ENCODE results near the gene PLCB2.
A peak's percentile ranks its signal among the peaks of the same experiment; 100 is the strongest.

PLCB2 gene

GRCh38 chr15:40252438-40253166 is 55.1 kb downstream of the PLCB2 start:
- TF ChIP-seq ZFX (IDR thresholded peaks at IDR 0.05; ENCODE audit: borderline replicate concordance), result no peak
- peak; percentile 25 for TF ChIP-seq CTCF (IDR thresholded peaks at IDR 0.05)
- H3K27ac ChIP-seq, result peak overlapping the region; percentile 79

- TF ChIP-seq CTCF (IDR thresholded peaks at IDR 0.05) (no peak), ZFX (IDR thresholded peaks at IDR 0.05; ENCODE audit: borderline replicate concordance) (no peak)
- H3K27ac ChIP-seq, result peak overlapping the region; percentile 79
Measured at GRCh38 chr15:40252141-40252437, 55.6 kb downstream of the PLCB2 start.

- TF ChIP-seq CTCF (IDR thresholded peaks at IDR 0.05) (no peak), ZFX (IDR thresholded peaks at IDR 0.05; ENCODE audit: borderline replicate concordance) (no peak)
Measured at GRCh38 chr15:40251486-40252140, 56.1 kb downstream of the PLCB2 start.

GRCh38 chr15:40250771-40251483 is 56.8 kb downstream of the PLCB2 start:
- H3K27ac ChIP-seq, result no peak overlapping the region
- TF ChIP-seq ZFX (IDR thresholded peaks at IDR 0.05; ENCODE audit: borderline replicate concordance) (no peak), CTCF (IDR thresholded peaks at IDR 0.05) (no peak)

More at GRCh38 chr15:40251486-40252140, 56.1 kb downstream of the PLCB2 start:
- peak overlapping the region; percentile 79 for H3K27ac ChIP-seq

- no peak for TF ChIP-seq ZFX (IDR thresholded peaks at IDR 0.05; ENCODE audit: borderline replicate concordance)
- TF ChIP-seq CTCF (IDR thresholded peaks at IDR 0.05), result no peak
- H3K27ac ChIP-seq, result no peak overlapping the region
Measured at GRCh38 chr15:40250304-40250656, 57.5 kb downstream of the PLCB2 start.

GRCh38 chr15:40249477-40250303 is 58.0 kb downstream of the PLCB2 start:
- no peak overlapping the region for H3K27ac ChIP-seq
- TF ChIP-seq CTCF (IDR thresholded peaks at IDR 0.05) (no peak), ZFX (IDR thresholded peaks at IDR 0.05; ENCODE audit: borderline replicate concordance) (no peak)
